Hematopoietic multipotent progenitor cell treated with erythropoietin and hydrocortisone succinate and interleukin-3 and kit ligand, for 17 days (in vitro differentiated cells): Measurements from ENCODE around the gene FAM219B.
"Not testable (repeated sequence)": the region's sequence is repeated elsewhere in the genome, so short reads cannot be mapped to it uniquely, and the experiment has no call there.

Source experiments
- DNase-seq: peaks from one replicate; pipeline ENCODE4 v3.0.0-alpha.2; 2015; ENCODE audit warnings: low spot score

FAM219B gene, protein sequence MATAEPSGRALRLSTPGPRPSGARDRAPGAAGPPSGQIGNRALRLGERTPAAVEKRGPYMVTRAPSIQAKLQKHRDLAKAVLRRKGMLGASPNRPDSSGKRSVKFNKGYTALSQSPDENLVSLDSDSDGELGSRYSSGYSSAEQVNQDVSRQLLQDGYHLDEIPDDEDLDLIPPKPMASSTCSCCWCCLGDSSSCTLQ

DNA sequence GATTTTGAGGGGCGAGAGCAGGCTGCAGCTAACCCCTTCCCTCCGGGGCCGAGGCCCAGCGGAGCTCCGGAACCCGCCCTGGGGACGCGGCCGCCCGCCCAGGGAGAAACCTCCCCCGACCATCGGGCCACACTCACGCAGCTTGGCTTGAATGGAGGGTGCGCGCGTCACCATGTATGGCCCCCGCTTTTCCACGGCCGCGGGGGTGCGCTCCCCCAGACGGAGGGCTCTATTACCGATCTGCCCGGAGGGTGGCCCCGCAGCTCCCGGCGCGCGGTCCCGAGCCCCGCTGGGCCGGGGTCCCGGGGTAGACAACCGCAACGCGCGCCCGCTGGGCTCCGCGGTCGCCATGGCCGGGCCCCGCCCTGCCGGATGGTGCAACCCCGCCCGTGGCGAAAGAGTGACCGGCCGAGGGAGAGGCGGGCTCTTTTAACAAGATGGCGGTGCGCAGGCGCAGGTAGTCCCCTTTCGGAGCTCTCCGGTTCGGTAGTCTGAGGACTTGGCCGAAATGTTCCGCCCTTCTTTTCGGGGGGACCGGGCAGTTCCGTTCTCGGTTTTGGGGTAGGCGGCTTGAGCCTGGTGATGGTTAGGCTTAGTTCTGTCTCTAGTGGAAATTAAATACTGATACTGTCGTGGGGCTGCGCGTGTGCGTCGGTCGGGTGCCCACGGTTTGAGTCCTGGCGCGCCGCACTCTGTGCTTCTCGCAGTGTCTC is at the start of gene FAM219B:
FAM219B (minus strand) TSS at position 402 of the 713 bp plus-strand sequence; CDS start at position 351, 51 bp downstream.
- DNase-seq, result peak; percentile 89

DNA sequence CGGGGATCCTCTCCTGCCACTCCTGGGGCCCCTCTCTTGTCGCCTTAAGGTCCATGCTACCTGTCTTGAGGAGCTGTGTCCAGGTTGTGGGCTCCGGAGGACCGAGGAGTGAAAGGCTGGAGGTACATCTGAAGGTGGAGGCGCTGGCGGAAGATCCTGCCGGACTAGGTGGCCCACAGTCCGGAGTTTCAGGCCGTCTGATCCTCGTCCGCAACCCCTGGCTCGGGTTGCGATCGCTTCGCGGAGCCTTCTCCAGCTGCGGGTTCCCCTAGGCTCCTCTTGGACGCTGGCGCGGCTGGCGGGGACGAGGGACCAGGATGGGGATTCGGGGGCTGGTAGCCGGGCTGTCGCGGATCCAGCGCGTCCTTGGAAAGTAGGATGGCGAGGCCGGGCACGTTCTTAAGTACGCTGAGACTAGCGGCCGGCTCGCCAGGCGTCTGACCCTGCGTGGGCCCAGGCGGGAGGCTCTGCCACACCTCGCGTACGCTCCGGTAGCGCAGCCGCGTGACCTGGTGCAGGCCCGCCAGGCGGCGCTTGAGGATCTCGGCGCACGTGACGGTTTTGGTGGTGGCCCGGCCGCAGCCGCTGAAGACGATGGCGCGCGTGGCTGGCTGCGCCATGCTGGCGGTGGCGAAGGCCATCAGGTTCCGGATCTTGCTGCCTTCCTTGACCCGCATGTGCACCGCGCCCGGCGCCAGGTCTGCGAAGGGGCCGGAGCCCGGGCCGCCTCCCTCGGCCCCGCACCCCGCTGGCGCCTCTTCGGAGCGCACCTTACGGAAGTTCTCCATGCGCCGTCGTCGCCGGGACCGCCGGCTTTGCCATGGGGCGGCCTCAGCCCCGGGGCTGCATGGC is 49.4 kb upstream of the FAM219B start:
- DNase-seq, result peak; percentile 25

DNA sequence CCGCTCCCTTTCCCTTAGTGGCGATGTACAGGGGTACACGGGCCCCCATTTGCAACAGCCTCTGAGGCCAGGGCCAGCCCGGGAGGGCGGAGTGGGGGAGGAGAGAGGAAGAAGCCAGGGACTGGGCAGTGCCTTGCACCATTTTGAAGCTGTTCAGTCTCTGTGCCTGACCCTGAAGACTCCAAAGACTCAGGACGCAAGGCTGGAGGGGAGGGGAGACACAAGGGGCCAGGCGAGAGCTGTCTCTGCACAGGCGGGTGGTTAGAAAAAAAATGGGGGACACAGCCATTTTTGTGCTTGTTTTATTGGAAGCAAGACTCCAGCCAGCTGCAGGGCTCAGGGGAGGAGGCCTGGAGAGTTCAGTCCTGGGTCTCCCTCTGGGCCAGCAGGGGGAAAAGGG is 48.4 kb upstream of the FAM219B start:
- no peak for DNase-seq

DNA sequence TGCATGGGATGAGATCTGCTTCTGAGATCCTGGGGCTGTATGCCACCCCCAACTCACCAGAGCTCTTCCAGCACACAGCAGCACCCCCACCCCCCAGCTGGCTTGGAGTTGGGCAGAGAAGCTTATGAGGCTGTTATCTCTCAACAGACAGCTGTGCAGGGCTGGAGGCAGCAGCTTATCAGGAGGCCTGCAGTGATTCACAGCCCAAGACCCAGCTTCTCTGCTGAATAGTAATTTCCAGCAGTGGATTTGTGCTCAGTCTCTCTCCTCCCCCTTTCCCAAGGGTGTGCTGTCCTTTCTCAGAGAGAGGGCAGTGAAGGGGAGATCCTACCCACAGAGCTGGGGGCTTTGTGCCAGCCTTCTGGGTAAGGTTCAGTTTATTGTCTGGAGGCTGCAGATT is 47.9 kb upstream of the FAM219B start:
- peak; percentile 57 for DNase-seq

DNA sequence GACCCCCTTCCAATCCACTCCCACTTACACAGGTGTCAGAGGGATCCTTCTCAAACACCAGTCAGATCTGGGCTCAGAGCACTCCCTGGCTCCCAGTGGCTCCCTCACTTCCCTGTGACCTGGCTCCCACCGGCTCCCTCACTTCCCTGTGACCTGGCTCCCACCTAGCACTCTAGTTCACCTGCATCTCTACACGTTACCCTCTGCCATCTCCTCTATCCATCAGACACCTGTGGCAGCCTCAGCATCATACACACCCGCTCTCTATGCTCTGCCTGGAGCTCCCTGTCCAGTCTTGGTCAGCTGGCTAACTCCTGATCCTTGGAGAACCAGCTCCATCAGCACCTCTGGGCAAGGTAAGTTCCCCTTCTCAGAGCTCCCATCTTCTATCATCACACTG is 44.4 kb upstream of the FAM219B start:
- no peak for DNase-seq

DNA sequence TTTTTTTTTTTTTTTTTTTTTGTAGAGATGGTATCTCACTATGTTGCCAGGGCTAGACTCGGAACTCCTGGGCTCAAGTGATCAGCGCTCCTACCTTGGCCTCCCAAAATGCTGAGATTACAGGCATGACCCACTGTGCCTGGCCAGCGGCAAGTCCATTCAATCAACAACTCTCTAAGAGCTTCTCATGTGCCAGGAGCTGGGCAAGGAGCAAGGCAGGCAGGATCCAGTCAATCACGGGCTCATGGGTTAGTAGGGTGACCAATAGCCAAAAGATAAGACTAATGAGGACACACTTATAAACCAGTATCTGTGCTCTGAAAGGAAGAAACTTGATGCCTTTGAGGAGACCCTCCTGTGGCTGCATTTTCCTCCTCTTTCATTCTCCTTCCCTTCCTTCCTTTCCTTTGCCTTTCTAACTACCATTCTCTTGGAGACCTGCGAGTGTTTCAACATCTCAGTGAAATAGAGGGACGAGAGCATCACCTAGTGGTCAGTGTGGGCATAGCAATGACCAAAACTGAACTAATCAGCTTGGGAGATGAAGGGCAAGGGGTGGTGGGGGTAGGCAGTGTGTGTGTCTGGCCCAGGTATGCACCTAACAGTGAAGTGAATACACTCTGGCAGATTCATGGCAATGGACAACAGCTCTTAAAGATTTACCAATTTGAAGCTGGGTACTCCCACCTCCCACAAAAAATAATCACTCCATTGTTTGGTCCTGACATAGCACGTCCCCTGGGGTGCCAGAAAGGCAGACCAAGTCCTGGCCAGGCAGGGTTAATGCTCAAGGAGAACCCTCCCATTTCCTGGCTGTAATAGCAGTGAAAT is 43.6 kb upstream of the FAM219B start:
- DNase-seq, result peak; percentile 84

DNA sequence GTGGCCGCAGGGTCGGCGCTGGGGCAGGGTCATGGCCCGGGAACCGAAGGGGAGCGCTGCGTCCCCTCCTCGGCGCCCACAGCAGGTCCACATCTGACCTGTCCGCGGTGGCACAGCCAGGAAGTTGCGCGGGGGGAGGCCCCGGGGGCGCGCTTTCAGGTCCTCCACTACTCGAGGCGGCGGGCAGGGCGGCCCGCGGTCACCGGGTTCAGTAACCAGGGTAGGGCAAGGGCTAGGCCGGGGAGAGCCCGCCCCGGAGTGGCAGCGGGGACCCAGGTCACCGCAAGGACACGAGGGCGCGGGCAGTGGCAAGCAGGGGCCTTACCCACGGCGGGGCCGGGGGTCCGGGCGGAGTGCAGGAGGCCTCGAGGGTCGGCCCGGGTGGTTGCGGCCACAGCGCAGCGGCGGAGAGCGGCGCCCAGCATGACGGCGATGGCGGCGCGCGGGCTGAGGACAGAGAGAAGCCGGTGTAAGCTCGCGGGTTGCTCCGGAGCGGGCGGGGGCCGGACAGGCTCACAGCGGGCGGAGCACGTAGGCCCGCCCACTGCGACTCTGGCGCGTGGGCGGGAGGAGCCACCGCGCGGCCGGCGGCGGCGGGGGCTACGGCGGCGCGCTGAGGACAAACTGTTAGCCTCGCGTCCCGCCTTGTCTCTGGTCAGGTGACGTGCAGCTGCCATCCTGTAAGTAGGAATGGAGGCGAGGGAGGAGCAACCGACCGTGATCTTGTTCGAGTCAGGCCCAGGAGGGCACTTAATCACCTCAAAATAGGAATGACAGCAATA is 31.1 kb upstream of the FAM219B start, which contains the start of gene COX5A:
COX5A (minus strand) TSS at position 484 of the 782 bp plus-strand sequence; CDS start at position 425, 59 bp downstream.
- DNase-seq, result peak; percentile 93

DNA sequence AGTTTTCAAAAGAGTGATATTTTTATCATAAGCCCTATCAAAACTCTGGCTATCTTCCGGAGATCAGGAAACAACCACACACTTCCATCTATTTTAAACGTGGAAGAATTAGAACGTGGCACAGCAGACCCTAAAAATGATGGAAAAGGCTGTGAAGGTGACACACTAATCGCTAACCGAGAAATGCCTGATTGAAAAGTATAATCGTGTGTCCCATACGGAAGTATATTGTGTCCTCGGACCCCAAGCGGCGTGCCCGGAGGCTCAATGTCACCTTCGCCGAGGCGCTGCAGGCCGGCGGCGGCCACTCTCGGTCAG is 30.6 kb upstream of the FAM219B start:
- no peak for DNase-seq

DNA sequence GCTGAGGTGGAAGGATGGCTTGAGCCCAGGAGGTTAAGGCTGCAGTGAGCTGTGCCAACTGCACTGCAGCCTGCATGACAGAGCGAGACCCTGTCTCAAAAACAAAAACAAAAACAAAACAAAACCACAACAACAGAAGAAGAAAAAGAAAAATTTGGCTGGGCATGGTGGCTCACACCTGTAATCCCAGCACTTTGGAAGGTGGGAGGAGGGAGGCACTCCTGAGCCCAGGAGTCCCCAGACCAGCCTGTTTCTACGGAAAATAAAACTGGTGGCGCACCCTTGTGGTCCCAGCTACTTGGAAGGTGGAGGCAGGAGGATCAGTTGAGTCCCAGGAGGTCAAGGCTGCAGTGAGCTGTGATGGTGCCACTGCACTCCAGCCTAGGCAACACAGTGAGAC is 28.5 kb upstream of the FAM219B start:
- peak; percentile 33 for DNase-seq

DNA sequence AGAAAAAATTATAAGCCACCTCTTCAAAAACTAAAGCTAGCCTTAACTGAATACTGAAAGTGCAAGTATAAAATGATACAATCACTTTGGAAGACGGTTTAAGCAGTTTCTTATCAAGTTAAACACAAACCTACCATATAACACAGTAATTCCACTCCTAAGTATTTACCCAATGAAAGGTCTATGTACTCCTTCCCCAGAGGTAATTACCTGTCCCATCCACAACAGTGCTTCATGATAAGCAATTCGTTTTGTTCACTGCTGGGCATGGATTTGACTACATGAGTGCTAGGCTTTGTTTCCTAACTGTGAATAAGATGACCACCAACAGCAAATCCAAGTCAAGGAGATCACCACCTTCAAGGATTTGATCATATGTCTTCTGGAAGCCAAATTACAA is 26.9 kb upstream of the FAM219B start:
- DNase-seq, result no peak

DNA sequence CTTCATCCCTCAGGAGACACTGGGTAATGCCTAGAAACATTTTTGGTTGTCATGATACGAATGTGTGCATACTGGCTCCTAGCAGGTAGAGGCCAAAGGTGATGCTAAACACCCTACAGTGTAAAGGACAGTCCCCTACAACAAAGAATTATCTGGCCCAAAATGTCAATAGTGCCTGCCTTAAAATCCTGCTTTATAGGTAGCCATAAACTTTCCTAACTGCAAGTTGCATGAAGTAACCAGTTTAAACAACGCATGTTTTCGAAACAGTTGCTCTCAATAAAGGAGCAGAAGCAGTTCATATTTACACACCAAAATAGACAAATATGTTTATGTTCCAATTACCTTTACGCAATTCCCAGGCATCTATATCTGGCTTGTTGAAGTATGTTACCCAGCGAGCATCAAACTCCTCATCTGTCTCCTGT is 22.1 kb upstream of the FAM219B start:
- DNase-seq, result no peak

DNA sequence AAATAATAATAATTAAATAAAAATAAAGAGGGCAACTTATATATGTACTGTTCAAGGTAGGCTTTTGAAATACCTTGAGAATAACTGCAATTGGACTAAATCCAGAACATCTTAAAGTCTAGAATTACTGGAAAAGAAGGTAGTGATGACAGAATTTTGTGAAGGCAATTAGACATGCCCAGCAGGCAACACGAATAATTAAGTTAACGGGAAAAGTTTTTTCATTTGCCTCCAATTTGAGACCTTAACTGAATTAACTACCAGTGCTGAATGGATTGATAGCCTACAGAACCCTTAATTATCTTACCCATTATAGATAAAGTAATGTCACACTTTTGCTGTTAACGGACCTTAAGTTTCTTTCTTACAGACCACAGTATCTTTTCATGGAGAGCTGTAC is 17.9 kb upstream of the FAM219B start:
- peak; percentile 3 for DNase-seq

DNA sequence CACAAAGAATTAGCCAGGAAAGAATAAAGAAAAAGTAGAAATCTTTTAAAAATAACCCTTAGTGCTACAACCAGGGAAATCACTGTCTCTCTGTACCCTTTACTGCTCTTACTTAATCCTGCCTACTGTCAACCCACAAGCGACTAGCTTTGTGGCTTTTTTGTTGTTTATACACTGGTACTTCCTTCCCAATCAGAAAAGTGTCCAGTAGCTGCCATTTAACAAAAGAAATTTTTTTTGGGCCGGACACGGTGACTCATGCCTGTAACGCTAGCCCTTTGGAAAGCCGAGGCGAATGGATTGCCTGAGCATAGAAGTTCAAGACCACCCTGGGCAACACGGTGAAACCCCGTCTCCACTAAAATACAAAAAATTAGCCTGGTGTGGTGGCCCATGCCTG is 13.8 kb upstream of the FAM219B start:
- no peak for DNase-seq

DNA sequence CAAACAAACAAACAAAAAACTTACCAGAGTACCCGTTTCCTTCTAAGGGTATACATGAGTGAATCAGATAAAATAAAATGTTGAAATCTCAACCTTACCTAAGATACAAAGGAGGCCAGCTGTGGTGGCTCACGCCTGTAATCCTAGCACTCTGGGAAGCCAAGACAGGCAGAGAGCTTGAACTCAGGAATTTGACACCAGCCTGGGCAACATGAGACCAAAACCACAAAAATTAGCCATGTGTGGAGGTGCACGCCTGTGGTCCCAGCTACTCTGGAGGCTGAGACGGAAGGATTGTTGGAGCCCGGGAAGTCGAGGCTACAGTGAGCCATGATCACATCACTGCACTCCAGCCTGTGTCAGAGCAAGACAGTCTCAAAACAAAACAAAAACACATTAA is 11.0 kb upstream of the FAM219B start:
- no peak for DNase-seq

DNA sequence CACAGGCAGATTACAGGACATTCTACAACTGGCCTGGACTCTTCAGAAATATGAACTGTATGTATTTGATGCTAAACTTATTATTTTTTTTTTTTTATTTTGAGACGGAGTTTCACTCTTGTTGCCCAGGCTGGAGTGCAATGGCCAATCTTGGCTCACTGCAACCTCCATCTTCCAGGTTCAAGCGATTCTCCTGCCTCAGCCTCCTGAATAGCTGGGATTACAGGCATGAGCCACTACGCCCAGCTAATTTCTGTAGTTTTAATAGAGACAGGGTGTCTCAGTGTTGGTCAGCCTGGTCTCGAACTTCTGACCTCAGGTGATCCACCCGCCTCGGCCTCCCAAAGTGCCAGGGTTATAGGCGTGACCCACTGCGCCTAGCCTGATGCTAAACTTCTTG is 7.1 kb upstream of the FAM219B start:
- DNase-seq, result not testable (repeated sequence)

DNA sequence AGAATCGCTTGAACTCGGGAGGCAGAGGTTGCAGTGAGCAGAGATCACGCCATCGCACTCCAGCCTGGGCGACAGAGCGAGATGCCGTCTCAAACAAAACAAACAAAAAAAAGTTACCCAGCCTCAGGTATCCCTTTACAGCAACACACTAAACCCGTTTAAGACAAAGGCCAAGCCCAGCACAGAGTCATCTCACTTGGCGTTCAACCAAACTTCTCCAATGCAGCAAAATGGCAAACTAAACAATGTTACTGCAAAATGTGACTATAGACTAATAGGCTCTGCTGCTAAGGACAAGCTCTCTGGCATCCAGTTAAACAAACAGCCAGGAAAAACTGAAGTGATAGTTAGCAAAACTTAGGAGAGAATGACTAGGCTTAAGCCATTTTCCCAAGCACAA is 6.4 kb upstream of the FAM219B start:
- DNase-seq, result no peak

DNA sequence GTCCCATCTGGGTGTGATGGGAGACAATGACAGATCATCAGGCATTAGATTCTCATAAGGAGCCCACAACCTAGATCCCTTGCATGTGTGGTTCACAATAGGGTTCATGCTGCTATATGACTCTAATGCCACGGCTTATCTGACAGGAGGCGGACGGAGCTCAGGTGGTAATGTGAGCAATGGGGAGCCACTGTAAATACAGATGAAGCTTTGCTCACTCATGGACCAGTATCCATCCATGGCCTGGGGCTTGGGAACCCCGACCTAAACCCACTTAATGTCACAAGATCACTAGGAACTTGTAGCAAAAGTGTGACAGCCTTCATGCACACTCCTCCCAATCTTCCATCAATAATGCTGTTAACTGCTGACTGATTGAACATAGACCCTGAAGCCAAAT is 2.0 kb upstream of the FAM219B start:
- no peak for DNase-seq

DNA sequence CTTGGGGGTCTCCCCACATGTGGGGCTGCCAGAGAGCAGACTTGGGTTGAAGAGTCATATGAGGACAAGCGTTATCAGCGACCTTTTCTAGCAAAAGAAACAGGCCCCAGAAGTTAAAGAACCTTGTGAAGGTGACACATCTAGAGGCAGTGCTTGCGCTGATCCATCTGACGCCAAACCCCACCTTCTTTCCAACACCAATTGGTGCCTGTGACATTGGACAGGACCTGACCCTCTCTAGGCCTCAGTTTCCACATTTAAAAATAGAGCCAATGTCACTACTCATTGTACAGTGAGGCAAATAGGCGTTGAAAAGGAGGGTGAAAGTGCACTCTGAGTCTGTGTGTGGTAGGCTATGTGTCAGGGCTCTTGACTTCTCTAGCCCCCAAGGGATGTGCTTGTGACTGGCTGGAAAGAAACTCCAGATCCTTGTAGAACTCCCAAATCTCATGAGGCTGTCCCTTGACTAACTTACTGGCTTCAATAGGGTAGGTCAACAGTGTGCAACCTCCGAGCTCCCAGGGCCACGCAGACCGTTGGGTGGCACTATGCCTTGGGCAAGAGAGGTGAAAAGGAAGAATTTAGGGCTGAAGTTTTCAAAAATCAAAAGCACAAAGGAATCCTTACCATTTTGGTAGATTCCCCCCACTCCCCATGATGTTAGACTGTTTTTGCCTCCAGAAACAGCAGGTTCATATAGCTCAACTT is 666 bp upstream of the FAM219B start:
- DNase-seq, result no peak

DNA sequence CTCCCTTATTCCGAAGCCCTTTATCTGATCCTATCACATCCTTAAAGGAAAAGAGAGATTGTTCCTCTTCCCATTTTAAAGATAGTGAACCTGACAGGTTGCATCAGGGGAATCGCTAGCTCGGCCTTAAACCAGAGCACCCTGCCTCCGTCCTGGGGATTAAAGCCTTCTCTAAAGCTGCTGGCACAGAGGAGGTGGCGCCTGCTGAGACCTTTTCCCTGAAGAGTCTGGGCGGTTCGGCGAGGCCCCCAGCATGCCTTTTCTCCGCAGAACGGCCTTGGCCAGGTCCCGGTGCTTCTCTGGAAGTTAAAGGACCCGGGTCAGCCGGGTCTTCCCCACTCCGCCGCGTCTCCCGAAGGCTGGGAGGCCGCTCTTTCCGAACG is 593 bp downstream of the FAM219B start:
- DNase-seq, result peak; percentile 22

DNA sequence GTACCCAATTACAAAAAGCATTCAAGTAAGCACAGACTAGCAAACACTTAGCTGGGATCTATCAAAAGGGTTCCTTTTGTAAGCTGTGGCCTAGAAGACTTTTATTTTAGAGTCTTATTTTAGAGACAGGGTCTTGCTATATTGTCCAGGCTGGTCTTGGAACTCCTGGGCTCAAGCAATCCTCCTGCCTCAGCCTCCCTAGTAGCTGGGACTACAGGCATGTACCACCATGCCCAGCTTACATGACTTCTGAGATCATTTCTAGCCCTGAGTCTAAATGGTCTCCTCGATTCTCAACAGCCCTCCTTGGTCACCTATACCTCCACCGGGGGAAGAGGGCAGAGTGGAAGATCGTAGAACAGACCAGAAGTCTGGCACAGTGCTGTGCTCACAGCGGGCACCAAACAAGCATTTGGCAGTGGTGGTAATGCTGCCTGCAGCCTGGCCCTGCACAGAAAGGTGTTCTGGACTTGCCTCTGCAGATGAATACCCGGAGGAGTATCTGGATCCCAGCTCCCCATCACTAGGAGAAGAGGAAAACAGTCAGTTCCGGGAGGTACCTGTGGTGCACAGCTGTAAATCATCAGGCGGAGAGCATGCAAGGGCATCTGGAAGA is 2.4 kb downstream of the FAM219B start:
- DNase-seq, result no peak
